Pancreas (tissue), 10 donors: Measurements from ENCODE around the gene CCDC86. TPM values are rescaled to one million over a fixed set of nuclear protein-coding genes. Genes with fewer than 3 reads are reported as not detected.

Experiments used
- ATAC-seq, 4 donors: fragments of 200-7000 bp; cut with Tn5 transposase; one replicate each; pipeline versions ENCODE4 v1.8.0 to v1.9.1; 2020; ENCODE audit warnings: mild to moderate bottlenecking in 4 of 4, moderate library complexity in 4 of 4
- DNase-seq, 6 donors: peaks; one replicate each; pipeline ENCODE4 v3.0.0-alpha.2; 2020
- FAIRE-seq: peaks from 2 replicates; lab custom pipeline; 2012; peaks lifted over from hg19 to GRCh38; lab: Jason Lieb, UNC
- H3K27ac ChIP-seq, 4 donors: fragments of 200-600 bp; sonication (generic); 1 replicate in 3 of 4; 2 replicates in 1 of 4; pipeline versions ENCODE4 v1.5.0 to v1.8.0; 2020
- H3K27me3 ChIP-seq, 4 donors: fragments of 200-600 bp; one replicate each; pipeline ENCODE4 v1.8.0; 2021
- H3K36me3 ChIP-seq, 3 donors: fragments of 200-600 bp; sonication (generic) in 1 of 3; one replicate each; pipeline versions ENCODE4 v1.5.0 to v1.8.0; 2020 to 2021
- H3K4me1 ChIP-seq, 3 donors: fragments of 200-600 bp; one replicate each; pipeline ENCODE4 v1.8.0; 2021
- H3K4me3 ChIP-seq, 4 donors: fragments of 200-600 bp; sonication (generic) in 2 of 4; one replicate each; pipeline versions ENCODE4 v1.5.0 to v1.8.0; 2020 to 2021
- H3K9me3 ChIP-seq, 4 donors: fragments of 200-600 bp; one replicate each; pipeline ENCODE4 v1.8.0; 2021
- CTCF ChIP-seq, 4 donors: fragments of 200-600 bp; sonication (generic) in 3 of 4; IDR thresholded peaks; one replicate each; pipeline versions ENCODE4 v1.5.0 to v1.8.0; 2021; ENCODE audit warnings: antibody characterized with exemption in 4 of 4
- WGBS, 2 donors: extraction: QIAGEN DNeasy Blood & Tissue Kit; methylation state at CpG; one replicate each; pipeline ENCODE4 v1.1.7; 2013; 5-methylcytosine and 5-hydroxymethylcytosine counted together
- intact Hi-C, 3 donors: fragments of 100-400 bp; cut with DNase I; formaldehyde crosslinking; loops; one replicate each; pipeline versions ENCODE4 v1.11.1 to v1.14.2; 2022
- polyA plus RNA-seq, 2 donors: library from polyadenylated mRNA; stranded (reverse); fragments of 200-250 nt; gene quantifications; one replicate each; pipeline ENCODE4 v1.2.3, GENCODE V29; 2013
- total RNA-seq, 6 donors: library from RNA; stranded (reverse); fragmentation: NEBNext Ultra II Directional in 4 of 6; extraction: Animal tissue kit (Norgen Biotek cat#: 25700) in 4 of 6; gene quantifications; one replicate each; pipeline versions ENCODE4 v1.2.1 to v1.2.4, GENCODE V29; 2021 to 2023
- donor health status: healthy with polysubstance abuse.
- donor health status: DM: no; HTN: no; CAD: no; lungs with moderate emphysema.
- donor health status: DM: no; HTN: no; CAD: no.
- donor health status: control.
- donor health status: control.
- donor health status: Bipolar disorder and iron deficiency.
- donor health status: DM: yes; HTN: yes; CAD: no.
- donor health status: DM: no; HTN: no; CAD: no.
- donor health status: DM: no; HTN: no; CAD: no.
- donor health status: DM: yes; HTN: yes; CAD: no.

Gene CCDC86
- total and polyA plus RNA-seq, 8 donors = 6.3 to 20.8 (median 11.0) TPM

- H3K27me3 ChIP-seq = no peaks in the 10 kb centered on the region
- ATAC-seq (peak in 1 of 4 donors; percentile 25), DNase-seq (no peak)
These were observed 6.4 kb upstream of the CCDC86 start for GRCh38 chr11:60835534-60835846.

GRCh38 chr11:60836866-60837515 lies 4.9 kb upstream of the CCDC86 start:
- H3K4me3 ChIP-seq = no peak overlapping the region
- DNase-seq (no peak), ATAC-seq (no peak), FAIRE-seq (no peak)
- H3K27me3 ChIP-seq = no peaks in the 10 kb centered on the region
- intact Hi-C loops = loop anchor here in 2 of 3 donors (5.0 to 10.0 kb wide), 2 partner anchors 60 to 348 kb away; no protein-coding TSS in a partner anchor
- no peak overlapping the region for H3K27ac ChIP-seq
- WGBS, 2 donors = 54 to 62% methylated on average over 9 of the region's 9 CpGs
- no peaks in the 10 kb centered on the region for H3K9me3 ChIP-seq
- H3K36me3 ChIP-seq = no peaks in the 10 kb centered on the region
- no peak for TF ChIP-seq CTCF (IDR thresholded peaks at IDR 0.05)
- peaks cover 0 to 8% (median 6%) of the 10 kb centered on the region in 3 donors for H3K4me1 ChIP-seq

More at GRCh38 chr11:60835534-60835846, 6.4 kb upstream of the CCDC86 start:
- Histone ChIP-seq H3K9me3 (no peaks in the 10 kb centered on the region), H3K4me3 (no peak overlapping the region), H3K36me3 (no peaks in the 10 kb centered on the region), H3K4me1 (no peaks in the 10 kb centered on the region), H3K27ac (no peak overlapping the region)
- TF ChIP-seq CTCF (IDR thresholded peaks at IDR 0.05) = no peak
- FAIRE-seq = no peak
- intact Hi-C loops = loop anchor here in 2 of 3 donors (5.0 to 10.0 kb wide), 2 partner anchors 62 to 349 kb away; no protein-coding TSS in a partner anchor
- 73 to 77% methylated on average over 3 of the region's 3 CpGs for WGBS, 2 donors

GRCh38 chr11:60838132-60838531 lies 3.8 kb upstream of the CCDC86 start:
- FAIRE-seq (no peak), ATAC-seq (no peak), DNase-seq (no peak)
- Histone ChIP-seq H3K36me3 (no peaks in the 10 kb centered on the region), H3K4me1 (peaks cover 0 to 8% (median 6%) of the 10 kb centered on the region in 3 donors), H3K4me3 (no peak overlapping the region), H3K27ac (no peak overlapping the region), H3K9me3 (no peaks in the 10 kb centered on the region), H3K27me3 (no peaks in the 10 kb centered on the region)
- no peak for TF ChIP-seq CTCF (IDR thresholded peaks at IDR 0.05)
- intact Hi-C loops = loop anchor here in 2 of 3 donors (5.0 to 10.0 kb wide), 2 partner anchors 59 to 347 kb away; no protein-coding TSS in a partner anchor
- 58 to 81% methylated on average over 7 of the region's 7 CpGs for WGBS, 2 donors

GRCh38 chr11:60840470-60841430 lies 1.2 kb upstream of the CCDC86 start:
- no peaks in the 10 kb centered on the region for H3K36me3 ChIP-seq
- FAIRE-seq (no peak), ATAC-seq (no peak), DNase-seq (no peak)
- peaks cover 6 to 20% (median 6%) of the 10 kb centered on the region in 3 donors for H3K4me1 ChIP-seq
- H3K4me3 ChIP-seq = no peak overlapping the region
- no peak for TF ChIP-seq CTCF (IDR thresholded peaks at IDR 0.05)
- WGBS, 2 donors = 77 to 86% methylated on average over 14 of the region's 14 CpGs
- intact Hi-C loops = loop anchor here in 1 of 3 donors (10.0 kb wide), 1 partner anchor 54 kb away; no protein-coding TSS in a partner anchor
- H3K27me3 ChIP-seq = no peaks in the 10 kb centered on the region
- no peaks in the 10 kb centered on the region for H3K9me3 ChIP-seq
- no peak overlapping the region for H3K27ac ChIP-seq
